Gastroesophageal sphincter (tissue), 3 donors: ENCODE measurements around the gene CACNA1C.

Source experiments
- CTCF ChIP-seq, 4 experiments: fragments of 200-600 bp in 2 of 4; fragments of 450-650 bp in 2 of 4; sonication (generic) in 1 of 4; IDR thresholded peaks; one replicate each; pipeline ENCODE4 v1.5.1; 2017 to 2019; ENCODE audit warnings: antibody characterized with exemption in 4 of 4, mild to moderate bottlenecking in 2 of 4, moderate library complexity in 2 of 4
- EP300 ChIP-seq: sonication (generic); formaldehyde crosslinking; IDR thresholded peaks from one replicate; pipeline ENCODE4 v1.6.1; 2017; ENCODE audit warnings: antibody characterized with exemption, mild to moderate bottlenecking
- POLR2A ChIP-seq, 2 donors: fragments of 450-650 bp; IDR thresholded peaks; one replicate each; pipeline ENCODE4 v1.6.1; 2017; ENCODE audit warnings: antibody characterized with exemption in 2 of 2, mild to moderate bottlenecking in 2 of 2, moderate library complexity in 1 of 2
- POLR2AphosphoS5 ChIP-seq: sonication (generic); formaldehyde crosslinking; IDR thresholded peaks from one replicate; pipeline ENCODE4 v1.6.1; 2017; ENCODE audit warnings: antibody characterized with exemption

- no peak for TF ChIP-seq CTCF (IDR thresholded peaks at IDR 0.05)
- no peak for TF ChIP-seq POLR2A (IDR thresholded peaks at IDR 0.05)
- TF ChIP-seq POLR2AphosphoS5: no peak
- TF ChIP-seq EP300: no peak
These were observed 679.5 kb downstream of the CACNA1C start for GRCh38 chr12:2732290-2732689.
